Activated CD4-positive, alpha-beta T cell treated with anti-CD3 and anti-CD28 coated beads for 48 hours (primary cell): ENCODE measurements around the gene CCDC73.
"Not testable (repeated sequence)": the region's sequence is repeated elsewhere in the genome, so short reads cannot be mapped to it uniquely, and the experiment has no call there.

Experiments used
- DNase-seq: peaks from one replicate; pipeline ENCODE4 v3.0.0-alpha.2; 2020

Gene CCDC73

DNA sequence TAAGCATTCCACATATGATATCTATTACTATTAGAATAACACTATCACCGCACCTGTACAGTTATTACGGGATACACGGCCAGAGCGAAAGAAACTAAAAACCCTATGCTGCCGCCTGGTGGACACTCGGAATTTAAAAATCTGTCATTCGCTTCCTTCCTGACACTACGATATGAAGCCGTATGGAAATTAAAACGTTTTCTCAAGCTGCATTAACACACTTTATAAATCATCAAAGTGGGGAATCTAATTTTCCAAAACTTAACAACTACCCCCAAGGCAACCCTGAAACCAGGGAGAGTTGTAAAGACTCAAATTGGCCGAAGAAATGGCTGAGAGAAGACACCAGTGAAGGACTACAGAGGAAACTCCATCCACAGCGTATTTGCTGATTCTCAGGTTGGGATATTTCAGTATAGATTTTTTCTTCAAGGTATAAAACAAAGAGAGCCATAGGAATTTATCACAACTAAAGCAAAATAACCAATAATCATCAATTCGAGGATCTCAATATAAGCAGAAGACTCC, 1.4 kb downstream of the CCDC73 start:
- DNase-seq = peak; percentile 81

DNA sequence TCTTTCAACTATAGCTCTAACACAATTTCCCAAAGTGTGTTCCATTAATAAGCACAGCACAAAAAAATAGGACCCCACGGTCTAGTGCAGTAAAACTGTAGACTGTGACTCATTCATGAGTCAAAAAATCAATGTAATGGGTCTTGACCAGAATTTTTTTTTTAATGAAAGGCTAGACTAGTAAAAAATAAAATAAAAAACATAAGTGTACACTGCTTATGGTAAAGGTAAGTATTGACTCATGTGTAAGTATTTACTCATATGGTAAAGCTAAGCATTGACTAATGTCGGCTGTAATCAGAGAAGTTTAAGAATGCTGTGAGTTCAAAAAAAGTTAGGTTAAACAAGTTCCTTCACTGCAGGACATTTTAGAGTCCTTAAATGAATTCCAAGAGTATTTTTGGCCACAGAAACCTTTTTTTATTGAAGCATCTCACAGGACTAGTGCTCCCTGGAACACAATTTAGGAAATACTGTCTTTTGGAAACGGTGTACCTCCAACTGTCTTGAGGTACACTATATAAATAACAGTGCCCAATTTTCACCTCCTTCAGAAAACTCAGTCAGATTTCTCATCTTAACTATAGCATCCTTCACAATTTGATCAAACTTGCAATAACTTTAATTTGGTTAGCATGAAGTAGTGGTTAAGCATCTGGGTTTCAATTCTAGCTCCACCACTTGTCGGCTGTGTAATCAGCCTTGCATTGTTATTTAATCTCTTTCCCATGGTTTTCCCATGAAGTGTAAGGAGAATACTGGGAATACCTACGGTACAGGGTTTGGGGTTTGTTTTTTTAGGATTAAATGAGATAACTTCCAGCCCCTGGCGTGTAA, 2.1 kb downstream of the CCDC73 start:
- DNase-seq = no peak

- DNase-seq = no peak
These were observed 3.5 kb downstream of the CCDC73 start for GRCh38 chr11:32790916-32791315.

- no peak for DNase-seq
These were observed 7.7 kb downstream of the CCDC73 start for GRCh38 chr11:32786811-32787210.

DNA sequence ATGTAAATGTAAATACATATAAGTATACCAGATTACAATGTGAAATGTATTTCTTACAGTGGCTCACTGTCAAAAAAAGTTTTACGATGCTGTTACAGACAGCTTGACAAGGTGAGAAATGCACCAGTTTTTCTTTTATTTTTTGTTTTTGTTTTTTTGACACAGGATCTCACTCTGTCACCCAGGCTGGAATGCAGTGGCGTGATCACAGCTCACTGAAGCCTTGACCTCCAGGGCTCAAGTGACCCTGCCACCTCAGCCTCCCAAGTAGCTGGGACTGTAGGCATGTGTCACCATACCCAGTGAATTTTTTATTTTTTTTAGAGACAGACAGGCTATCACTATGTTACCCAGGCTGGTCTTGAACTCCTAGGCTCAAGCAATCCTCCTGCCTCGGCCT, 9.2 kb downstream of the CCDC73 start:
- no peak for DNase-seq

GRCh38 chr11:32781721-32782120, 12.7 kb downstream of the CCDC73 start:
- DNase-seq = no peak

DNA sequence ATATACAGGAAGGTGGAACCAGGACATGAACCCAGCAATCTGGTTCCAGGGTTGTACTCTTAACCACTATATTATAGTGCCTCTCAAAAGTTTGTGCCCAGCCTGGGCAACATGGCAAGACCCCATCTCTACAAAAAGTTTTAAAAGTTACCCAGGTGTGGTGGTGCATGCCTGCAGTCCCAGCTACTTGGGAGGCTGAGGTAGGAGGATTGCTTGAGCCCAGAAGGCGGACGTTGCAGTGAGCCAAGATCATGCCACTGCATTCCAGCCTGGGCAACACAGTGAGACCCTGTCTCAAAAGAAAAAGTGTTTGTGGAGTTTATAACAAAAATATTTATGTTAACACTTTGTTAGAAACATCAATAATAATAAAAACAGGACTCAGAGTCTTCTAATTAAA, 13.6 kb downstream of the CCDC73 start:
- DNase-seq = not testable (repeated sequence)

DNA sequence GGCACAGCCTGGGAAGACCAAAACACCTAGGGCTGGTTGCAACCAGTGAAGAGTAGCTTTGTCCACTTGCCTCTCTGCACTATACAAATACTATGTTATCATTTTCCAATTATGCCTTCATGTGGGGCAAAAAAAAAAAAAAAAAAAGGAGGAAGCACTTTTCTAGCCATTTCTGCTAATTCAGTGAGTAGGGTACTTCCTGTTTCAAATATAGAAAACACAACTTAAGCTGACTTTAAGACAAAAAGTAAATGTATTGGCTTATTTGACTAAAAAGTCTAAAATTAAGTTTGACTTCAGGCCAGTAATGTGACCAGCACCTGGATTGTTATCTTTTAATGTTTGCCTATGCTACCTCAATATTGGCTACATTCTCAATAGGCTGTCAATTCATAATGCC, 15.3 kb downstream of the CCDC73 start:
- no peak for DNase-seq

- DNase-seq = no peak
These were observed 18.6 kb downstream of the CCDC73 start for GRCh38 chr11:32775908-32776307.

- DNase-seq = no peak
These were observed 20.4 kb downstream of the CCDC73 start for GRCh38 chr11:32774081-32774480.

GRCh38 chr11:32772731-32773130, 21.7 kb downstream of the CCDC73 start:
- no peak for DNase-seq

DNA sequence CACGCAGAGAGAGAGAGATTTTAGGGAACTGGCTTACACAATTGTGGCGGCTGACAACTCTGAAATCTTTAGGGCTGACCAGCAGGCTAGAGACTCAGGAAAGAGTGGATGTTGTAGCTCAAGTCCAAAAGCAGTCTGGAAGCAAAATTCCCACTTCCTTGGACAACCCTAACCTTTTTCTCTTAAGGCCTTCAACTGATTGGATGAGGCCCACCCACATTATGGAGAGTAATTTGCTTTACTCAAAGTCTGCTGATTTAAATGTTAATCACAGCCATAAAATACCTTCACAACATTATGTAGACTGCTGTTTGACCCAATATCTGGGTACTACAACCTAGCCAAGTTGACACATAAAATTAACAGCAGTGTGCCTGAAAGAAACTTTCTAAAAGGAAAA, 32.7 kb downstream of the CCDC73 start:
- not testable (repeated sequence) for DNase-seq

DNA sequence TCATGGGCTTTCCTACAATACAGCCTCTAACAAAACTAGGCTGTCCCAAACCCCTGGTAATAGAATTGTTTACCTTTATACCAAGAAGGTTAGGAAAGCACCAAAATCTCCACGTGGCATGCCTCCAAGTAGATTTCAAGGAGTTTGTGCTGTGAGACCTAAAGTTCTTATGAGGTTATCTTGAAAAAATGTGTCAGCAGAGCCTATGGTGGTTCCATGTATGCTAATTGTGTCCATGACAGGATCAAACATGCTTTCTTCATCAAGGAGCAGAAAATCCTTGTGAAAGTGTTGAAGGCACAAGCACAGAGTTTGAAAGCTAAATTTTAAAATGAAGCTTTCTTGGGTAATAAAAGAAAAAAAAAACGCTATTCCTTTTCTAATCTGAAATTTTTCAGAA, 36.2 kb downstream of the CCDC73 start:
- no peak for DNase-seq

DNA sequence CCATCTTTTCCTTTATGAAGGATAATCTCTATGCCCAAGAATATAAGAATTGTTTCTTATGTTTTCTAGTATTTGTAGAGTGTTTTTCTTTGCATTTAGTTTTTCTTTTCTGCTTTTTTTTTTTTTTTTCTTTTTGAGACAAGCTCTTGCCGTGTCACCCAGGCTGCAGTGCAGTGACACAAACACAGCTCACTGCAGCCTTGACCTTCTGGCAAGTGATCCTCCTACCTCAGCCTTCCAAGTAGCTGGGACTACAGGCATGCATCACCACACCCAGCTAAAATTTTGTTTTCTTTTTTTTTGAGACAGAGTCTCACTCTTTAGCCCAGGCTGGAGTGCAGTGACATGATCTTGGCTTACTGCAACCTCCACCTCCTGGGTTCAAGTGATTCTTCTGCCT, 41.3 kb downstream of the CCDC73 start:
- not testable (repeated sequence) for DNase-seq

DNA sequence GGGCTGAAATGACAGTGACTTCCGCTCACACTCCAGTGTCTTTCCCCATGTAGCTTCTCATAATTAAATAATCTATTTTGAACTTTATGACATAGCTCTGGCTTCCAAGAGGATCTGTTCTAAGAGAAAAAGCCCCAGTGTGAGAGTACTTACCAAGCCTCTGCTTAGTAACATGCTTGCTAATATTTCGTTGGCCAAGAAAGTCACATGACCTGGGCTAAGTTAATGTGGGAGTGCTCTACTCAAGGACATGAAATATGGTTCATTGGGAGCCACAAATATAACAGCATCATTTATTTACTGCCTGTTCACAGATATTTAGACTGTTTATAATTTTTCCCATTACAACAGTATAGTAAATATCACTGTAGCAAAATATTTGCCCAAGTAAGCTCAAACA, 42.5 kb downstream of the CCDC73 start:
- DNase-seq = no peak

DNA sequence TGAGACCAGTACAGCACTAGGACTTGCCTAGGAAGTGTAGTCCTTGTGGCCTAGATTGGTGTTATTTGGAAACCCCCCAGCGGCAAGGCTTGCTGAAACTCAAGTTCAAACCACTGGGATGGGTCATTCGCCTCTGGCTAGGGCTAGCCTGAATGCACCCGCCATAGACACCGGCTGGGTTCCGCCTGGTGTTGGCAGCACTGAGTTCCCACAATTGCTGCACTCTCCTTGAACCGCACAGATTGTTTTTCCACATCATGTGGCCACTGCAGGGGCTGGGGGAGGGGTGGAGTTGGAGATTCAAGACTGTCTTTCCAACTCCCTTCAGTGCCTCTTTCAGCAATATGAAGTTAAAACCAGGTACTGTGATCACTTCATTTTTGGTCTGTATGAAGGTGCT, 43.1 kb downstream of the CCDC73 start:
- DNase-seq = no peak

DNA sequence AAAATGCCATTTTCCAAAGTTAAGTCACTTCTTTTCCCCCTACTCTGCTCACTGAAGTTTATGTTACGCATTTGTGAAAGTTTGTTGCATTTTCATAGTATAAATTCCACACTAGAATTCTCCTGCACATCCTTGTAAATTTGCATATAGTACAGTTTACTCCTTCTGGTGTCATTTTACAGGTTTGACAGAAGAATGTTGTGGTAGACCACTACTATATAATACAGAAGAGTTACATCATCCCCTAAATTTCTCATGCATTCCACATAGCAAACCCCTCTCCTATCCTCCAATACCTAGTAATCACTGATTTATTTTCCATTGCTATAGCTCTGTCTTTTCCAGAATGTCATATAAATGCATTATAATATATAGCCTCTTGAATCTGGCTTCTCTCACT, 64.5 kb downstream of the CCDC73 start:
- DNase-seq = no peak

DNA sequence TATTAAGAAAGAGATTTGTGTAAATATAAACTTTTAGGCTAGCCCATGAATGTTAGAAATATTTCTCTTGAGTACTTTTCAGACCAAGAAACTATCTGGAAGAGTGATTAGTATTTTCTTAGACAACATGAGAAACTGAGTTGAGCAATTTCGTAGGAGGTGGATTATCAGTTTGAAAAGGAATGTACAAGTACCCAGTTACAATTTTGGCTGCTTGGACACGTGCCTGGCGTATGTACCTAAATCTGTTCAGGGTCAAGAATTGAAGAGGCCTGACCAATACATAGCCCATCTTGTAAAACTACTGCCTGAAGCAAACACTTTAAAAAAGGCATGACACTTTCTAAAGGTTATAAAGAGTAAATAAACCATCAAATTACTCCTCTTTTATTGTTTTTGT, 71.1 kb downstream of the CCDC73 start:
- no peak for DNase-seq

DNA sequence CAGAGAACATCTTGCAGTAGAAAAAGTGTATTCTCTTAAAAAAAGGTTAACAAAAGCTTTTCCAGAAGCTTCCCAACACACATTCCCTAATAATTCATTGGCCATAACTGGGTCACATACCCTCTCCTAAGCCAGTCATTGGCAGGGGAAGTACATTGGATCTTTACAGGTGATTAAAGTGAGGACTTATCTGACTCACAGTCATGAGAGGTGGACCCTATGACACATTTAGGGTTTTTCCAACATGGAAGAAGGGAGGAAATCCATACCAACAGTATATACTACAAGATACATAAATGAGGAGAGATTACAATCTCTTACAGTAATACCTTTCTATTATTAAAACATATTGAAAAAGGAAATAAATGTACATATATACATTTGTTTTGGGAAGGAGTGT, 72.2 kb downstream of the CCDC73 start:
- no peak for DNase-seq

- no peak for DNase-seq
These were observed 81.0 kb downstream of the CCDC73 start for GRCh38 chr11:32713496-32713895.

DNA sequence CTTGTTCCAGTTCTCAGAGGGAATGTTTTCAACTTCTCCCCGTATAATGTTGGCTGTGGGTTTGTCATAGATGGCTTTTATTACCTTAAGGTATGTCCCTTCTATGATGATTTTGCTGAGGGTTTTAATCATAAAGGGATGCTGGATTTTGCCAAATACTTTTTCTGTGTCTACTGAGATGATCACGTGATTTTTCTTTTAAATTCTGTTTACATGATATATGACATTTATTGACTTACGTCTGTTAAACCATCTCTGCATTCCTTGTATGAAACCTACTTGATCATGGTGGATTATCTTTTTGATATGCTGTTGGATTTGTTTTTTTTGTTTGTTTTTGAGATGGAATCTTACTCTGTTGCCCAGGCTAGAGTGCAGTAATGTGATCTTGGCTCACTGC, 85.5 kb downstream of the CCDC73 start:
- DNase-seq = not testable (repeated sequence)

GRCh38 chr11:32706985-32707741, 87.3 kb downstream of the CCDC73 start:
- DNase-seq = no peak

DNA sequence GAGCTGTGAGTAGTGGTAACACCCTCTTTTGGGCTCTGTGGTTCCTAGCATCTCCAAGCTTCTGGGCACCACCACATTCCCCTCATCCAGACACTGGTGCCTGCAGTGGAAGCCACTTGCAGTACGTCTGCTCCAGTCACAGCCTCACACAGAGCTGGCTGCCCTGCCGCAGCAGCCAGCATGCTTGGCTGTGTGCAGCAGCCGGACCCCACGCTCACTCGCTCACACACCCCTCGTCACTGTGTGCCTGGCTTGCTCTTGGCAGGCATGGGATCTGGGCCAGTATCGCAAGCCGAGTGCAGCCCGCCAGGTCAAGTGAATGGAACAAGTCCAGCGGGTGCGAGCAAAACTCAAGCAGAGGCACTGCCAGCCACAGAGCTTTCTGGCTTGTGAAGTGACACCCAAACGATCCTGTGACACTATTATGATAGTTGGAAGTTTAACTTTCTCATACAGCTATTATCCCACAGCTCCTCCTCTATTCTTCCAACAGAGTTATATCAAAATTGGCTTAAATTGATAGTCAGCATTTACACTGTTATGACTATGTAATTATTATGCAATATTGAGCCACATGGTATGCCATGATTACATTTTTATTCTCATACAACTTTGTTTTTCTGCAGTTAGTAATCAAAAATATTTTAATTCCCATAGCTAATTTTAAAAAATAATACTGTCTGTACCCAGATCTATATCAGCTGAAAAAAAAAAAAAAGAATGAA, 89.0 kb downstream of the CCDC73 start:
- no peak for DNase-seq
